K562 (cell line): Measurements from ENCODE around the gene TTC39B. TPM values are rescaled to one million over a fixed set of nuclear protein-coding genes. Genes with fewer than 3 reads are reported as not detected.

Experiments
- ATAC-seq: fragments of 200-7000 bp; cut with Tn5 transposase; 3 replicates; pipeline ENCODE4 v1.9.1; 2020; ENCODE audit warnings: moderate library complexity
- BruUV-seq: library from RNA; stranded (reverse); fragments of 400-500 nt; replicated peaks from 2 replicates; lab custom pipeline; 2021; lab: Mats Ljungman, UMichigan
- CTCF ChIA-PET: fragments of 300-600 bp; formaldehyde crosslinking; extraction: SDS; loops from one replicate; lab custom pipeline; 2021; ENCODE audit warnings: low intra/inter-chr PET ratio; lab: Yijun Ruan, JAX
- POLR2A ChIA-PET: fragments of 300-600, 350-650 bp; sonication (Branson Sonifier 250); formaldehyde crosslinking; extraction: SDS; loops from one replicate; lab custom pipeline; 2021; ENCODE audit warnings: antibody characterized with exemption, inconsistent platforms; lab: Yijun Ruan, JAX
- DNase-seq, 4 experiments: peaks; one replicate each; pipeline versions ENCODE4 v3.0.0 to v3.0.0-alpha.2; 2011 to 2018; ENCODE audit warnings: low spot score in 3 of 4, mixed read lengths in 3 of 4; ENCODE audit errors: extremely low read depth in 1 of 4
- FAIRE-seq: peaks from 2 replicates; lab custom pipeline; 2011; peaks lifted over from hg19 to GRCh38; lab: Jason Lieb, UNC
- H2AFZ ChIP-seq: 2 replicates; pipeline ENCODE4 v1.6.0; 2011; ENCODE audit warnings: low read depth, low read length, control low read depth, inconsistent platforms
- H3K27ac ChIP-seq: fragments of 200-600 bp; 3 replicates; pipeline ENCODE4 v1.8.0; 2011; ENCODE audit warnings: low read depth, mild to moderate bottlenecking, control low read depth, inconsistent platforms, low read length, moderate library complexity, mixed read lengths; ENCODE audit errors: extremely low read depth
- H3K27me3 ChIP-seq, 2 experiments: fragments of 300-600 bp in 1 of 2; 2 replicates in 1 of 2; 3 replicates in 1 of 2; pipeline versions ENCODE4 v1.6.0 to v1.8.0; 2011; ENCODE audit warnings: inconsistent platforms in 2 of 2, low read length in 2 of 2, mild to moderate bottlenecking in 1 of 2, mixed read lengths in 1 of 2, moderate library complexity in 1 of 2; ENCODE audit not compliant: control insufficient read depth in 2 of 2, insufficient read depth in 2 of 2
- H3K36me3 ChIP-seq: fragments of 300-600 bp; 3 replicates; pipeline ENCODE4 v1.8.0; 2011; ENCODE audit warnings: mild to moderate bottlenecking, low read length, inconsistent platforms; ENCODE audit not compliant: control insufficient read depth, insufficient read depth
- H3K4me1 ChIP-seq, 2 experiments: fragments of 200-600 bp in 1 of 2; replicated peaks in 1 of 2; 2 replicates in 1 of 2; 3 replicates in 1 of 2; pipeline versions ENCODE4 v1.5.1 to v1.8.0; 2011; ENCODE audit warnings: inconsistent platforms in 2 of 2, low read length in 2 of 2, mild to moderate bottlenecking in 1 of 2, mixed read lengths in 1 of 2, moderate library complexity in 1 of 2; ENCODE audit not compliant: control insufficient read depth in 2 of 2, insufficient read depth in 2 of 2
- H3K4me2 ChIP-seq: 2 replicates; pipeline ENCODE4 v1.6.1; 2011; ENCODE audit warnings: low read length, control low read depth, inconsistent platforms, mixed read lengths; ENCODE audit not compliant: insufficient read depth
- H3K4me3 ChIP-seq: fragments of 200-600 bp; sonication (generic), shearing (Covaris generic); 2 replicates; pipeline ENCODE4 v1.5.1; 2016; ENCODE audit warnings: control low read depth, inconsistent platforms
- H3K79me2 ChIP-seq: fragments of 200-600 bp; 3 replicates; pipeline ENCODE4 v1.8.0; 2011; ENCODE audit warnings: low read length, inconsistent platforms; ENCODE audit not compliant: control insufficient read depth, insufficient read depth
- H3K9ac ChIP-seq, 2 experiments: 2 replicates each; pipeline versions ENCODE4 v1.6.0 to v1.6.1; 2011; ENCODE audit warnings: low read depth in 2 of 2, low read length in 2 of 2, control low read depth in 1 of 2, inconsistent platforms in 1 of 2, mild to moderate bottlenecking in 1 of 2, mixed read lengths in 1 of 2; ENCODE audit not compliant: insufficient read depth in 1 of 2
- H3K9me1 ChIP-seq: one replicate; pipeline ENCODE4 v1.6.0; 2011; ENCODE audit warnings: inconsistent platforms, mild to moderate bottlenecking, low read length, moderate library complexity; ENCODE audit not compliant: control insufficient read depth, insufficient read depth
- H3K9me3 ChIP-seq: replicated peaks from 2 replicates; pipeline ENCODE4 v1.5.1; 2011; ENCODE audit warnings: low read depth, low read length, inconsistent platforms; ENCODE audit not compliant: control insufficient read depth, insufficient read depth
- H4K20me1 ChIP-seq: replicated peaks from 2 replicates; pipeline ENCODE4 v1.6.1; 2011; ENCODE audit warnings: low read length, inconsistent platforms, mixed read lengths; ENCODE audit not compliant: control insufficient read depth, insufficient read depth
- IRF2 ChIP-seq: sonication (generic); formaldehyde crosslinking; IDR thresholded peaks from 2 replicates; pipeline ENCODE4 v1.8.1; 2022; ENCODE audit warnings: mild to moderate bottlenecking, missing genetic modification reagents
- RBM25 ChIP-seq: fragments of 200-400 bp; formaldehyde crosslinking; IDR thresholded peaks from 2 replicates; pipeline ENCODE4 v1.6.1; 2018; ENCODE audit warnings: low read length, low read depth, moderate library complexity; ENCODE audit not compliant: severe bottlenecking
- STAT6 ChIP-seq: sonication (generic); formaldehyde crosslinking; IDR thresholded peaks from 2 replicates; pipeline ENCODE4 v1.8.1; 2023; ENCODE audit warnings: mild to moderate bottlenecking, missing genetic modification reagents
- ZBTB7A ChIP-seq: IDR thresholded peaks from 2 replicates; pipeline ENCODE4 v1.6.1; 2011; ENCODE audit warnings: low read depth, mild to moderate bottlenecking, low read length, moderate library complexity, borderline replicate concordance; ENCODE audit not compliant: control insufficient read depth
- ZNF695 ChIP-seq: fragments of 450-650 bp; formaldehyde crosslinking; IDR thresholded peaks from 2 replicates; pipeline ENCODE4 v1.4.0; 2020; ENCODE audit warnings: mild to moderate bottlenecking, moderate library complexity
- WGBS: fragments of 100-300 bp; shearing (Covaris generic); methylation state at CpG from one replicate; pipeline ENCODE4 v1.1.6; 2016; ENCODE audit warnings: low coverage, mixed read lengths; ENCODE audit not compliant: insufficient coverage; ENCODE audit errors: missing lambda C conversion rate; 5-methylcytosine and 5-hydroxymethylcytosine counted together
- in situ Hi-C: fragments of 300-500 bp; cut with MboI; formaldehyde crosslinking; loops from 4 replicates; pipeline ENCODE4 v1.15.0; 2018; ENCODE audit warnings: inconsistent platforms, mixed read lengths
- intact Hi-C: fragments of 100-400 bp; cut with micrococcal nuclease; formaldehyde crosslinking; loops from 2 replicates; pipeline ENCODE4 v1.14.2; 2022
- polyA plus RNA-seq, 8 experiments: library from polyadenylated mRNA; depleted of rRNA in 4 of 8; stranded (reverse) in 5 of 8; unstranded in 3 of 8; fragments of >200 nt; fragmentation: Nextera tagmentation in 2 of 8; fragmentation: Illumina TruSeq in 1 of 8; extraction: Ambion mirVana in 2 of 8; extraction: Trizol in 1 of 8; gene quantifications; 2 replicates each; pipeline versions ENCODE4 v1.2.1 to v1.2.3, GENCODE V29; 2011 to 2014; ENCODE audit warnings: inconsistent platforms in 1 of 8, missing spikeins in 1 of 8
- total RNA-seq, 7 experiments: library from RNA; depleted of rRNA in 6 of 7; stranded (reverse); fragments of >200 nt in 6 of 7; fragmentation: Illumina TruSeq in 2 of 7; extraction: Trizol in 2 of 7; gene quantifications; 2 replicates each; pipeline versions ENCODE4 v1.2.1 to v1.2.3, GENCODE V29; 2011 to 2021; ENCODE audit warnings: low replicate concordance in 1 of 7

The TTC39B gene
- total and polyA plus RNA-seq, 9 of the 15 experiments (the other 6 are each of a cell fraction or from before 2014, with no cell fraction given) = 0.32 to 1.2 (median 0.95) TPM

- intact Hi-C loops (no loop called here), in situ Hi-C loops (no loop called here)
- 16% methylated on average over 3 of the region's 3 CpGs for WGBS
- Histone ChIP-seq H3K9me1 (no peaks in the 10 kb centered on the region), H3K27ac (no peak overlapping the region), H3K27me3 (no peaks in the 10 kb centered on the region; a peak in 1 of 5 replicates), H3K4me3 (no peak overlapping the region), H2AFZ (no peak overlapping the region), H4K20me1 (no peaks in the 10 kb centered on the region), H3K79me2 (no peaks in the 10 kb centered on the region), H3K4me1 (no peaks in the 10 kb centered on the region), H3K9me3 (no peaks in the 10 kb centered on the region), H3K4me2 (no peak overlapping the region), H3K9ac (no peak overlapping the region), H3K36me3 (no peaks in the 10 kb centered on the region)
- FAIRE-seq (no peak), DNase-seq (no peak), ATAC-seq (no peak)
- BruUV-seq = no TSS peak
- ChIA-PET CTCF (no interaction called here), POLR2A (interaction anchor here (0.7 to 1.0 kb wide), 3 partner anchors 12 to 19 kb away, joined by 3 to 4 read pairs (median 3); no protein-coding TSS in a partner anchor)
- no peak for TF ChIP-seq STAT6 (CRISPR knock-in tag)
These were observed 26.4 kb downstream of the TTC39B start for GRCh38 chr9:15280647-15281046.

- Histone ChIP-seq H4K20me1 (no peaks in the 10 kb centered on the region), H3K9ac (no peak overlapping the region), H3K4me1 (no peaks in the 10 kb centered on the region), H3K27ac (no peak overlapping the region), H2AFZ (no peak overlapping the region), H3K4me2 (no peak overlapping the region), H3K4me3 (no peak overlapping the region), H3K27me3 (no peaks in the 10 kb centered on the region; a peak in 2 of 5 replicates), H3K9me1 (no peaks in the 10 kb centered on the region), H3K36me3 (no peaks in the 10 kb centered on the region), H3K79me2 (no peaks in the 10 kb centered on the region), H3K9me3 (no peaks in the 10 kb centered on the region)
- TF ChIP-seq ZNF695 (no peak), IRF2 (CRISPR knock-in tag) (no peak), RBM25 (peak; percentile 56), ZBTB7A (no peak)
- FAIRE-seq (no peak), DNase-seq (no peak), ATAC-seq (no peak)
- in situ Hi-C loops (loop anchor here (10.0 kb wide), 1 partner anchor 136 kb away; no protein-coding TSS in a partner anchor), intact Hi-C loops (loop anchor here (5.0 to 10.0 kb wide), 2 partner anchors 138 to 256 kb away; no protein-coding TSS in a partner anchor)
- CTCF ChIA-PET = interaction anchor here (0.5 kb wide), 1 partner anchor 54 kb away, joined by 3 read pairs; no protein-coding TSS in a partner anchor
- no TSS peak for BruUV-seq
- POLR2A ChIA-PET = no interaction called here
These were observed 28.2 kb downstream of the TTC39B start for GRCh38 chr9:15278839-15279238.
